Ramos (cell line): ENCODE results near the gene BOK.
"Not testable (repeated sequence)": the region's sequence is repeated elsewhere in the genome, so short reads cannot be mapped to it uniquely, and the experiment has no call there.

Experiments
- in situ Hi-C: fragments of 300-500 bp; cut with MboI; formaldehyde crosslinking; loops from one replicate; pipeline ENCODE4 v1.14.3; 2022; ENCODE audit warnings: low sequenced_read_pairs; ENCODE audit not compliant: unreplicated experiment

Gene BOK

DNA sequence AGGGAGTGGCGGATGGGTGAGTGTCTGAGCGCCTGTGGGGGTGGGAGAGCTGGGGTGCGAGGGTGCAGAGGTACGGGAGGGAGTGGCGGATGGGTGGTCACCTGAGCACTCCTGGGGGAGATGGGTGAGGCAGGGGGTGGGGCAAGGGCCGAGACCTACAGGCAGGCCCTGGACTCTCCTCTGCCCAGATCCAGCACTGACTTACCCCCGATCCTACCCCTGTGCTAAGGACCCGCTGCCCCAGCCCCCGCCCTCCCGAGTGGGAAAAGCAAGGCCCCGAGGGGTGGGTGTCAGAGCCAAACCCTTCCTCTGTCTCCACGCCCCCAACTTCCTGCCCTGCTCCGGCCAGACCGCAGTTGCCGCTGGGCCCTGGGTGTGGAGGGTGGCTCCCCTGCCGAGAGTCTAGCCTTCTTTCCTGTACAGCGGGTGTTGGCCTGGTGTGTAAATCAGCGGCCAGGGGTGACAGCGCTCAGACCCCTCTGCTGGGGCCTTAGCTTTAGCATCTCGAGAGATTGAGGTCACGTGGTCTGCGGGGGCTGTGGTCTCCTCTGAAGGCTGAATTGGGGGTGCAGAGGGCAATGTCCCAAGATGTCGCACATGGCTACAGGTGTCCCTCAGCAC lies 12.5 kb downstream of the BOK start:
- in situ Hi-C loops: no loop called here

- in situ Hi-C loops: no loop called here
Measured at GRCh38 chr2:241571821-241572620, 13.5 kb downstream of the BOK start.

- in situ Hi-C loops: not testable (repeated sequence)
Measured at GRCh38 chr2:241572915-241573651, 14.5 kb downstream of the BOK start.

DNA sequence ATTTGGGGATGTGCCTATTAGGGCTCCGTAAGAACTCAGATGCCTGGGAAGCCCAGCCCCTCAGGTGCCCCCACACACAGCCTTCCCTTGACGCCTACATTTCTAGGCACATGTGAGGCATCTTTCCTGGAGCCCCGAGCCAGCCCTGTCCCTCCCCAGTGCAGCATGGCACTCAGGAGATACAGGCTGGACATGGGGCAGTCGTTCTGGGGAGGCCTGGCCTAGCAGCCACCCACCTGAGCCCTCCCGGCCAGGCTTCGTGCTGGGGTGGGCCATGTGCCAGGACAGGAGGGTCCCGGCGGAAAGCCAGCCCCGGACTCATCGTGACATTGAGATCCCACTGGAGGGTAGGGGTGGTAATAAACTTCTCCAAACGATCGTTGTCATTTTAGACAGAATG lies 15.2 kb downstream of the BOK start:
- in situ Hi-C loops: no loop called here

GRCh38 chr2:241574911-241575623 lies 16.5 kb downstream of the BOK start:
- in situ Hi-C loops: no loop called here

- in situ Hi-C loops: no loop called here
Measured at GRCh38 chr2:241575624-241576292, 17.2 kb downstream of the BOK start.

DNA sequence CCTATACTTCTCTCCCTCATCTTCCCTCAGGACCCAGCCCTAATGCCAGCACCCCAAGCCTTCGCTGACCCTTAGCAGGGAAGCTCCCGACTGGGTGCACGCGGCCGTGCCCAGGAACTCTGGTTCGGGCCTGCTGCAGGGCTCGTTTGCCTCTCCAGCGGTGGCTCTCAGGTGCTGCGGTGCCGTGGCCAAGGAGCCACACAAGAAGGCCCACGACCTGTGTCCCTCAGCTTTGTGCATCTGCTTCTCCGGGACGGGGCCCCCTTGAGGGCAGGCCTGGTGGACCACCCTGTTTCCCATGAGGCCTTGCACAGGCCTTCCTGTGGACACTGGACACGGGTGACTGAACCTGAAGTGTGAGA lies 17.7 kb downstream of the BOK start:
- in situ Hi-C loops: no loop called here

DNA sequence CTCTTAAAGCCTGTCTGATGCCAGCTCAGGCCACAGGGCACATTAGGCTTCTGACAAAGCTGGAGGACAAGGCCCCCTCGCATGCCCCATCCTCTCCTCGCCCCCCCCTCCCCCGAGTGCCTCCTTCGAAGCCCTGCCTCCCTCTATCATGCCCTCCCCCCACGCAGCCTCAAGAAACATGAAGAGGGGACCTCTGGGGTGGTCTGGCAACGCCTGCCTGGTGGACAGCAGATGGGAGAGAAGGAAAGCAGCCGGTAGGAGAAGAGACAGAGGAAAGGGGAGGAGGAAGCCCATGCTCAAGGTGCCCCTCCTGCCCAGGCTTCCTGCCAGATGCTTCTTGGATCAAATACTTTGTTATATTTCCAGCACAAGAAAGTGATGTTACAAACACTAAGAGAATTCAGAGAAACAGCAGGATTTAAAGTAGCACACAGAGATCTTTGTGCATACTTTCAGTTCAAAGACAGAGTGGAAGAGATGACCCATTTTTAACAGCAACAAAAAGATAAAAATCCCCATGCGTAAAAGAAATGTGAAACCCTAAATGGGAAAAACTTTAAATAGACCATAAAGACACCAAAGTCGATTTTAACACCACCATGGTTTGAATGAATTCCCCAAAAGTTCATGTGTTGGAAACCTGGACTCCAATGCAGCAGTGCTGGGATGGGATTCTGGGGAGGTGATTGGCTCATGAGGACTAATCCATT lies 19.0 kb downstream of the BOK start:
- in situ Hi-C loops: no loop called here

GRCh38 chr2:241579281-241579680 lies 20.7 kb downstream of the BOK start:
- in situ Hi-C loops: no loop called here

GRCh38 chr2:241582328-241582727 lies 23.8 kb downstream of the BOK start:
- in situ Hi-C loops: no loop called here

DNA sequence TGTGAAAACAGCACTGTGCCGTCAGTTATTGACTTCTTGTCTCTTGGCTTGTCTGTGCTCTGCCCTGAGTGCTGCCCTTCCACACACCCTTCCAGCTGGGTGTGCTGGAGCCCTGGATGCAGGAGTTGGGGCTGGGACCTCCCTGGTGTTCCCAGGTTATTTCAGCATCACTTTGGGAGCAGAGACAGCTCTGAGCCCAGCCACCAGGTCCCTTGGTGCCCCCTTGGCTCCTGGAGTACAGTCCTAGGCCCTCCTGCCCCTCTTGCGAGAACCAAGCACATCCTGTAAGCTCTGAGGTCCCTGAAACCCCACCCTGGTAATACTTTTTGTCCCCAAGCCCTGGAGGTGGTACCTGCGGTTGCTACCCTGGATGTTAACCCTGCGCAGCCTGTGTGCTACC lies 24.3 kb downstream of the BOK start:
- in situ Hi-C loops: no loop called here

DNA sequence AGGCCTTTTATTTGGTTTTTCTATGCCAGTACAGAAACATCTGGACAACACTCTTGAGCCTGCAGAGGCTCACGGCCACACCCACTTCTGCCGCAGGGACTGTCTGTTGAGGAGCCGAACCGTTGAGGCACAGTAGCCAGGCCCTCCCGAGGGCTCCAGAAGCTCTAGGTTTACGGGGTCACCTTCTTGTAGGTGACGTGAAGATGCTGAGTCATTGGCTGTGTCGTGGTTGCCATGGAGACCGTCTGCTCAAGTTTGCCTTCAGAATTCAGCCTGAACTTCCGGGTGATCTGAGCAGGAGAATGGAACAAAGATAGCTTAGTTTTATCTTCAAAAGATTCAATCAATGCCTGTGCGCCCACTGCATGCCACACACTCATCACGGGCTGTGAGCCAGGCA lies 25.9 kb downstream of the BOK start:
- in situ Hi-C loops: no loop called here

- in situ Hi-C loops: no loop called here
Measured at GRCh38 chr2:241586564-241587264, 28.2 kb downstream of the BOK start.

DNA sequence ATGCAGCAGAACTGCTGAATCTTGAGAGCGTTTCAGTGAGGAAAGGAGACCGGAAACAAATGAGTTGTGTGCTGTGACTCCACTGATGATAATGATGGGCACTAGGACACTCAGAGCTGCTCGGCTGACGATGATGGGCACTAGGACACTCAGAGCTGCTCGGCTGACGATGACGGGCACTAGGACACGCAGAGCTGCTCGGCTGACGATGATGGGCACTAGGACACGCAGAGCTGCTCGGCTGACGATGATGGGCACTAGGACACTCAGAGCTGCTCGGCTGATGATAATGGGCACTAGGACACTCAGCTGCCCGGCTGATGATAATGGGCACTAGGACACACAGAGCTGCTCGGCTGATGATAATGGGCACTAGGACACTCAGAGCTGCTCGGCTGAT lies 31.3 kb downstream of the BOK start:
- in situ Hi-C loops: not testable (repeated sequence)

GRCh38 chr2:241590496-241591455 lies 32.2 kb downstream of the BOK start:
- in situ Hi-C loops: not testable (repeated sequence)

- in situ Hi-C loops: no loop called here
Measured at GRCh38 chr2:241592126-241592845, 33.7 kb downstream of the BOK start.

- in situ Hi-C loops: no loop called here
Measured at GRCh38 chr2:241593271-241593670, 34.7 kb downstream of the BOK start.
